Uterus (tissue), 2 donors: Measurements from ENCODE around the gene SARDH.

Experiments used
- POLR2A ChIP-seq, 2 donors: fragments of 450-650 bp; IDR thresholded peaks; one replicate each; pipeline ENCODE4 v1.6.1; 2016; ENCODE audit warnings: antibody characterized with exemption in 2 of 2, mild to moderate bottlenecking in 1 of 2, moderate library complexity in 1 of 2
- TF ChIP-seq, protein P1 (sequence below), 4 experiments: fragments of 200-600 bp in 2 of 4; fragments of 450-650 bp in 2 of 4; sonication (generic) in 2 of 4; IDR thresholded peaks; one replicate each; pipeline ENCODE4 v1.5.1; 2016 to 2019; ENCODE audit warnings: antibody characterized with exemption in 4 of 4, mild to moderate bottlenecking in 2 of 4, moderate library complexity in 1 of 4

DNA sequence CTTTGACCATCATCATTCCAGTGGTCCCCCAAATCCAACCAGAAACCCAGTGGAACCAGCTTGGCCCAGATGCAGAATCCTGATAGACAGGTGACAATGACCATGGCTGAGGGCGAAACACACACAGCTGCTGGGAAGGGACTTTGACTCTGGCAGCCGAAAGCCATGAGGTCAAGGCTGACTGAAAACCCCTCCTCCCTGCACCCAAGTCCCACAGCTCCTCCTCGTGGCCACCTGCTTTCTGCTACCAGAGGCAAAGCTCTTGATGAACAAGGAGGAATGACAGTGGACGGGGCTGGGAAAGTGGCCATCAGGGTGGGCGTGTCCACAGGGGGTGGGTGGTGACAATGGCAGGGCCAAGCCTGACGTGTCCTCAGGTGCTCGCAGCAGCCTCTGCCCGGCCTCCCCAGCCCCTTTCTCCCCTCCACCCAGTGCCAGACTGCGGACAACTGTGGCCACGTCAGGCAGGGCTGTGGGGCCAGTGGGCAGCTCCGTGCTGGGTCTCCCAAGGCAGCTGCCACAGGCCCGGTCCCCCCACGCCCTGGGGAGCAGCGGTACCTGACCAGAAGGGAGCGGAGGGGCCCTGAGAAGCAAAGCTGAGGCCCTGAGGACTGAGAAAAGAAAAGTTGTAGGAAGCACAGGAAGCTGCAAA is 30.8 kb upstream of the SARDH start:
- TF ChIP-seq, protein P1, sequence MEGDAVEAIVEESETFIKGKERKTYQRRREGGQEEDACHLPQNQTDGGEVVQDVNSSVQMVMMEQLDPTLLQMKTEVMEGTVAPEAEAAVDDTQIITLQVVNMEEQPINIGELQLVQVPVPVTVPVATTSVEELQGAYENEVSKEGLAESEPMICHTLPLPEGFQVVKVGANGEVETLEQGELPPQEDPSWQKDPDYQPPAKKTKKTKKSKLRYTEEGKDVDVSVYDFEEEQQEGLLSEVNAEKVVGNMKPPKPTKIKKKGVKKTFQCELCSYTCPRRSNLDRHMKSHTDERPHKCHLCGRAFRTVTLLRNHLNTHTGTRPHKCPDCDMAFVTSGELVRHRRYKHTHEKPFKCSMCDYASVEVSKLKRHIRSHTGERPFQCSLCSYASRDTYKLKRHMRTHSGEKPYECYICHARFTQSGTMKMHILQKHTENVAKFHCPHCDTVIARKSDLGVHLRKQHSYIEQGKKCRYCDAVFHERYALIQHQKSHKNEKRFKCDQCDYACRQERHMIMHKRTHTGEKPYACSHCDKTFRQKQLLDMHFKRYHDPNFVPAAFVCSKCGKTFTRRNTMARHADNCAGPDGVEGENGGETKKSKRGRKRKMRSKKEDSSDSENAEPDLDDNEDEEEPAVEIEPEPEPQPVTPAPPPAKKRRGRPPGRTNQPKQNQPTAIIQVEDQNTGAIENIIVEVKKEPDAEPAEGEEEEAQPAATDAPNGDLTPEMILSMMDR (IDR thresholded peaks at IDR 0.05): no peak
- no peak for TF ChIP-seq POLR2A (IDR thresholded peaks at IDR 0.05)
